SJCRH30 (cell line): Measurements from ENCODE around the gene CARD11. TPM values are rescaled to one million over a fixed set of nuclear protein-coding genes. Genes with fewer than 3 reads are reported as not detected.

ENCODE experiments used
- DNase-seq, 2 experiments: peaks; one replicate each; pipeline ENCODE4 v3.0.0-alpha.2; 2015 to 2020
- H3K27ac ChIP-seq: fragments of 250-450 bp; sonication (Bioruptor Pico); 2 replicates; pipeline ENCODE4 v1.5.1; 2020; ENCODE audit warnings: mild to moderate bottlenecking, moderate library complexity
- H3K27me3 ChIP-seq: fragments of 250-450 bp; sonication (Bioruptor Pico); 2 replicates; pipeline ENCODE4 v1.5.1; 2020; ENCODE audit warnings: mild to moderate bottlenecking, moderate library complexity
- H3K36me3 ChIP-seq: fragments of 250-450 bp; sonication (Bioruptor Pico); 2 replicates; pipeline ENCODE4 v1.5.1; 2020; ENCODE audit warnings: mild to moderate bottlenecking, moderate library complexity
- H3K4me1 ChIP-seq: fragments of 250-450 bp; sonication (Bioruptor Pico); 2 replicates; pipeline ENCODE4 v1.5.1; 2020; ENCODE audit warnings: mild to moderate bottlenecking, moderate library complexity
- H3K4me3 ChIP-seq: fragments of 250-450 bp; sonication (Bioruptor Pico); 2 replicates; pipeline ENCODE4 v1.5.1; 2020; ENCODE audit warnings: mild to moderate bottlenecking, moderate library complexity
- H3K9me3 ChIP-seq: fragments of 250-450 bp; sonication (Bioruptor Pico); replicated peaks from 2 replicates; pipeline ENCODE4 v1.5.1; 2020; ENCODE audit warnings: mild to moderate bottlenecking, moderate library complexity
- total RNA-seq: library from RNA; depleted of rRNA; stranded (reverse); fragments of >200 nt; shearing (Covaris generic); gene quantifications from 2 replicates; pipeline ENCODE4 v1.2.3, GENCODE V29; 2014

The CARD11 gene
- total RNA-seq, 1 experiment from 2014 or later: not detected

DNA sequence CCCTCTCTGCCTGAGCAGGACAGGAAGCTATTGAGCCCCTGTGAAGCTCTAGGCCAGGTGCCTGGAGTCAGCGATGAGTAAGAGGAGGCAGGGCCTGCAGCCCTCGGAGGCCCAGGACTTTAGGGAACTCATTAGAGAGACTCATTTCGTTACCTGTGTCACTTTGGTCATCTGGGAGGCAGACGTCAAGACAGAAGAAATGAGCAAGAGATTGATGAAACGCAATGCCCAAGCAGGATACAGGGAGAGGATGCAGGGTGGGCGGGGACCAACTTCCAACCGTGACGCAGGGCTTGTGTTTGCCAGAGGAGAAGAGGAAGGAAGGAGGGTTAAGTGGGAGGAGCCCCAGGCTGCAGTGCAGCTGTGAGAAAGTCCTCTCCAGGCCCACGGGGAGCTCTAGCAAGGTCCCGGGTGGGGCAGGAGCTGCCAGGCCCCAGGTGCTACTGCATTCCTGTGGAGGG lies 173.2 kb downstream of the CARD11 start:
- peaks cover 35% of the 10 kb centered on the region for H3K4me1 ChIP-seq
- no peaks in the 10 kb centered on the region for H3K27me3 ChIP-seq
- no peaks in the 10 kb centered on the region for H3K36me3 ChIP-seq
- no peaks in the 10 kb centered on the region for H3K9me3 ChIP-seq
- peak; percentile 76 to 85 for DNase-seq
- H3K27ac ChIP-seq: peak overlapping the region; percentile 35
- H3K4me3 ChIP-seq: peak overlapping the region; percentile 48

DNA sequence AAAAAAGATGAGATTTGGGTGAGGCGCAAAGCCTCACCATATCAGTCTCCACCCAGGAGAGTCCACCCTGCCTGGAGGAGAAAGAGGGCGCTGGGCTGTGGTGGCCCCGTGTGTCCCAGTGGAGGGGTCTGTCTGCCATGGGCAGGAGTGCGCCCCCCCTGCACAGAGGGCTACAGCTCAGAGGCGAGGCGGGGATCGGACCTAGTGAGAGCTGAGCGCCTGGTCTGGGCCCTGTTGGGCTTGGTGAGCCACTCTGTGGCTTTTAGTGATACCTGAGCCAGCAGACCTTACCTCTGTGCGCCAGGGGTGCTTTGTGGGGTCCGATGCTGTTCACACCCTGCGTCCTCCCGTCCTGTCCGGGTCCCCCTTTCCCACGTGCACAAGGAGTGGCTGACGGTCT lies 173.7 kb downstream of the CARD11 start:
- peak overlapping the region; percentile 35 for H3K27ac ChIP-seq
- no peaks in the 10 kb centered on the region for H3K9me3 ChIP-seq
- H3K27me3 ChIP-seq: no peaks in the 10 kb centered on the region
- peak overlapping the region; percentile 48 for H3K4me3 ChIP-seq
- H3K4me1 ChIP-seq: peaks cover 34% of the 10 kb centered on the region
- H3K36me3 ChIP-seq: no peaks in the 10 kb centered on the region
- no peak for DNase-seq

DNA sequence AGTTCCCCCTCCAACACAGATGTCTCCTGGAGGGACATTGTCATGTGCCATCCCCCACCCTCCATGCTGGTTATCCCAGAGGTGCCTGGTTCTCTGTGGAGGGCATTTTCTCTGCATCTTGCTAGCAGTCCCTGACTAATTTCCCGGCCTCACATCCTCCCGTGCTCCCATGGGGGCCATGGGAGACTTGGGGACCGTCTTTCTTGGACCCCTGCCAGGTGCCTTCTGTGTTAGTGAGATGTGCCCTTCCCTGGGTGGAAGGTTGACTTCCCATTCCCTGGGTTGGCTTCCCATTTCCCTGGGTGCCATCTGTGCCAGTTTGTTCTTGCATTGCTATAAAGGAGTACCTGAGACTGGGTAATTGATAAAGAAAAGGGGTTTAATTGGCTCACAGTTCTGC lies 177.1 kb downstream of the CARD11 start:
- no peaks in the 10 kb centered on the region for H3K27me3 ChIP-seq
- no peak overlapping the region for H3K4me3 ChIP-seq

DNA sequence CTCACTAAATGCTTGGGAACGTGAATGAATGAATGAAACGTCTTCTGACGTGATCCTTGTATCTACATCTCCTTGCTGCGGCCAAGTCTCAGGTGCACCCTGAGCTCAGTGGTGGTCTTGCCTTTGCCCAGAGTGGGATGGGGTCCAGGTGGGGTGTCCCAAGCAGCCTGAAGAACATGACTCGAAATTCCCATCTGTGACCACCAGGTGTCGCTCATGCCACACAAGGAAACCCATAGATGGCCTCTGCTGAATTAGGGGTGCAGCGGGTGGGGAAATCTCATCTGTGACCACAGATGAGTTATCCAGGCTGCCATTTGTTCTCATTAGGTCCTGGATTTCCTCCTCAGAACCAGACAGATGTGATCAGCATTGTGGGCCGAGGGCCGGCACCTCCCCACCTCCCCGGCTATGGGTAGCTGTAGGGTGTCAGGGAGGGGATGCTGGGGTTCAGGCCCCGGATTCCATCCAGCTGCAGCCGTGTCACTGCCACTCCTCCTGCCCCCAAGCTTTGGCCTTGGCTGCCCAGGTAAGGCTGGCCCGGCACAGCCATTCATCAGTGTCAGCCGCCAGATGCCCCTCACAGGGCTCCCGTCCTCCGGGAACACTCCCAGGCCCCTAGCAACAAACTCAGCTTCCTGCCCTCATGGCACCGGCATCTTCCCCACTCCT lies 178.5 kb downstream of the CARD11 start:
- H3K27me3 ChIP-seq: no peaks in the 10 kb centered on the region
- DNase-seq: peak; percentile 70 to 94
- peaks cover 24% of the 10 kb centered on the region for H3K4me1 ChIP-seq
- no peaks in the 10 kb centered on the region for H3K36me3 ChIP-seq
- no peak overlapping the region for H3K27ac ChIP-seq
- no peak overlapping the region for H3K4me3 ChIP-seq
- no peaks in the 10 kb centered on the region for H3K9me3 ChIP-seq

More for the DNA sequence above, 177.1 kb downstream of the CARD11 start:
- Histone ChIP-seq H3K9me3 (no peaks in the 10 kb centered on the region), H3K36me3 (no peaks in the 10 kb centered on the region), H3K27ac (no peak overlapping the region), H3K4me1 (peaks cover 33% of the 10 kb centered on the region)
- no peak for DNase-seq

DNA sequence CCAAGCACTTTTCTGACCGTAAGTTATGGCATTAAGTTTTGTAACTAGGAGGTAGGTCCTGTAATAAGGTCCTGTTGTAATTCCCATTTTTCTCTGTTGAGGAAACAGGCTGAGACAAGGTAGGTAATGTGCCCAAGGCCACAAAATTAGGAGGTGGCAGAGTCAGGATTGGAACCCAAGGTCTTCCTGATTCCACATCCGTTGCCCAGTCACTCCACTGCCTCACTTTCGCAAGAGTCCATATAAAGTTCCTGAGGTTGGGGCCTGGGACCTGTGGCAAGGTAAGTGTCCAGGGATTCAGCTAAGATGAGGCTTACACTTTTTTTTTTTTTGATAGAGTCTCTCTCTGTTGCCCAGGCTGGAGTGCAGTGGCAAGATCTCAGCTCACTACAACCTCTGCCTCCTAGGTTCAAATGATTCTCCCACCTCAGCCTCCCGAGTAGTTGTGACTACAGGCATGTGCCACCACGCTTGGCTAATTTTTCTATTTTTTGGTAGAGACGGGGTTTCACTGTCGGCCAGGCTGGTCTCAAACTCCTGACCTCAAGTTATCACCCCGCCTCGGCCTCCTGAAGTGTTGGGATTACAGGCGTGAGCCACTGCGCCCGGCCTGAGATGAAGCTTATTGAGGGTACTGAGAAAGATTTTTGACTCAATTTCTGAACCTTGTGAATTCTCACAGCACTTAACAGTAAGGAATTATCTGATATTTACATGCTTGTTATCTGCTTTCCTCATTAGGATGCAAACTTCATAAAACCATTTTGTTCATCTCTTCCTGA lies 179.3 kb downstream of the CARD11 start:
- no peaks in the 10 kb centered on the region for H3K36me3 ChIP-seq
- DNase-seq: no peak
- H3K9me3 ChIP-seq: no peaks in the 10 kb centered on the region
- peak overlapping the region; percentile 83 for H3K27ac ChIP-seq
- H3K4me1 ChIP-seq: peaks cover 22% of the 10 kb centered on the region
- H3K27me3 ChIP-seq: no peaks in the 10 kb centered on the region
- H3K4me3 ChIP-seq: peak overlapping the region; percentile 44; the same call in 1 of the 2 replicates

DNA sequence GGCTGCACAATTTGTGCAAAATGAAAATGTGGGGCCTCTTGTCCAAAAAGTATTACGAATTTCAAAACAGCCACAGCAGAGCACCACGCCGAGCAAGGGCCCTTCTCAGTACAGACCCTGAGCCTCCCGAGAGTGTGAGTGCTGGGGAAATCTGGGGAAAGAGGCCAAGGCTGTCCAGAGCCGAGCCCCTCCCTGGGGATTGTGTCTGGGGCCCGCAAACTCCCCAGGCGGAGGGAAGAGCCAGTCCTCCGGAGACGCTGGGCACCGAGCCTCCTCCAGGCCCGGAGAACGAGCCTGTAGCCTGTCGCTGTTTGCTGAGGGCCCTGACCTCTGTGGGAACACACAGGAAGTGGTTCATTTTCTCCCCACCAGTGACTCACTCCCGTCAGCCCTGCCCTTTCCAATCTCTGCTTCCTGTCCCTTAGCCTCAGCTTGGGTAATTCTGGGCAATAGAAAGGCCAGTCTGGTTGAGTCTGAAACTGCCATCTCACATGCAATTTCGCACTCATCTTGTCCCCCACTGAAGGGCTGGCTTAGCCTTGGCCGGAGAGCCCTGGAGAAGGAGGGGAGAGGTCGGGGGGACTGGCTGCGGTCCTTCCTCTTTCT lies 180.1 kb downstream of the CARD11 start:
- Histone ChIP-seq H3K27me3 (no peaks in the 10 kb centered on the region), H3K4me3 (peak overlapping the region; percentile 44), H3K27ac (peak overlapping the region; percentile 83), H3K9me3 (no peaks in the 10 kb centered on the region), H3K4me1 (peaks cover 25% of the 10 kb centered on the region), H3K36me3 (no peaks in the 10 kb centered on the region)
- peak; percentile 92 to 95 for DNase-seq

DNA sequence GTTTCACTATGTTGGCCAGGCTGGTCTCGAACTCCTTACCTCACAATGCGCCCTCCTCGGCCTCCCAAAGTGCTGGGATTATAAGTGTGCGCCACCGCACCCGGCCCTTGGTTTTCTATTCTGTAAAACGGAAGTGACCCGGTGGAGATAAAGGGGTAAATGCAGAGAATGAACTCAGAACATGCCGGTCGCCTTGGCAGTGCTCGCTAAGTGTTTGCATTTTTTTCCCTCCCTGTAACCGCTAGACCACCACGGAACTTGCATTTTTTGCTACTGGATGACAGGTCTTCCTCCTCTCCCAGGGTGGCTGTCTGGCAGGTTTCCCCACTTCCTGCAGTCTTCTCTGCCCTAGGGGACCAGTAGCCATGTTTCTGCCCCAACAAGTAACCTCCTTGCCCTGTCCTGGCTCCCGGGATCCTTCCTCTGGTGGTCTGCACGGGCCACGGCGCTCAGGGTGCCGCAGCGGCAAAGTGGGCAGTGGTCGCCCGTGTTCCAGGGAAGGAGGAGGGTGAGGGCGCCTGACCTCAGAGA lies 180.8 kb downstream of the CARD11 start:
- Histone ChIP-seq H3K36me3 (no peaks in the 10 kb centered on the region), H3K27ac (peak overlapping the region; percentile 83), H3K4me3 (peak overlapping the region; percentile 44), H3K4me1 (peaks cover 25% of the 10 kb centered on the region), H3K9me3 (no peaks in the 10 kb centered on the region), H3K27me3 (no peaks in the 10 kb centered on the region)
- peak; percentile 41 to 47 for DNase-seq

DNA sequence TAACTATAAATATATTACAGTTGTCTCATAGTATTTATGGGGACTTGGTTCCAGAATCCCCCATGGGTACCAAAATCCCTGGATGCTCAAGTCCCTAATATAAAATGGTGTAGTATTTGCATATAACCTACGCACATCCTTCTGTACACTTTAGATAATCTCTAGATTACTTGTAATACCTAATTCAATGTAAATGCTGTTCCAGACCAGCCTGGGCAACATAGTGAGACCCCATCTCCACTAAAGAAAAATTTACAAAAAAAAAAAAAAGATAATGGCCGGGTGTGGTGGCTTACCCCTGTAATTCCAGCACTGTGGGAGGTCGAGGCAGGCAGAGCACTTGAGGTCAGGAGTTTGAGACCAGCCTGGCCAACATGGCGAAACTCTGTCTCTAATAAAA lies 182.2 kb downstream of the CARD11 start:
- H3K36me3 ChIP-seq: no peaks in the 10 kb centered on the region; the same call in 1 of the 2 replicates
- H3K27ac ChIP-seq: no peak overlapping the region

DNA sequence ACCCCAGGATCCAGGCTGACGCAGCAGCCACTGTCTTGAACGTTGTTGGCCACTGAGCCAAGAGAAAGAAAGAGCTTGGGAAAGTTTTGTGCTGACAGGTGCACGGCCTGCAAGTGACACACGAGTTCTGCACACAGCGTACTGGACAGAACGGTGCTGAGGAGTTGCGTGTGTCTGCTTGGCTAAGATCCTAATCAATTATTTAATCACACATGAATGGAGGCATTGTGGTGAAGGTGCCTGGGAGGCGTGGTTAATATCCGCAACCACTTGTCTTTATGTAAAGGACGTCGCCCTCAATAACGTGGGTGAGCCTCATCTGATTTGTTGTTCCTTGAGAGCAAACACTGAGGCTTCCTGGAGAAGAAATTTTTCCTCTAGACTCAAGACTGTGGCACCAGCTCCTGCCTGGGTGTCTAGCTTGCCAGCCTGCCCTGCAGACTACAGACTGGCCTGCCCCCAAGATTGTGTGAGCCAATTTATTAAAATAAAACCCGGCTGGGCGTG lies 183.0 kb downstream of the CARD11 start:
- DNase-seq: peak in 1 of 2 experiments; percentile 37
- H3K4me3 ChIP-seq: no peak overlapping the region
- no peaks in the 10 kb centered on the region for H3K27me3 ChIP-seq
- peaks cover 25% of the 10 kb centered on the region for H3K4me1 ChIP-seq
- no peaks in the 10 kb centered on the region; the same call in 1 of the 2 replicates for H3K36me3 ChIP-seq
- no peak overlapping the region for H3K27ac ChIP-seq
- no peaks in the 10 kb centered on the region for H3K9me3 ChIP-seq

More for the DNA sequence above, 182.2 kb downstream of the CARD11 start:
- no peaks in the 10 kb centered on the region for H3K27me3 ChIP-seq
- H3K4me3 ChIP-seq: no peak overlapping the region
- H3K4me1 ChIP-seq: peaks cover 25% of the 10 kb centered on the region
- no peak for DNase-seq
- H3K9me3 ChIP-seq: no peaks in the 10 kb centered on the region

DNA sequence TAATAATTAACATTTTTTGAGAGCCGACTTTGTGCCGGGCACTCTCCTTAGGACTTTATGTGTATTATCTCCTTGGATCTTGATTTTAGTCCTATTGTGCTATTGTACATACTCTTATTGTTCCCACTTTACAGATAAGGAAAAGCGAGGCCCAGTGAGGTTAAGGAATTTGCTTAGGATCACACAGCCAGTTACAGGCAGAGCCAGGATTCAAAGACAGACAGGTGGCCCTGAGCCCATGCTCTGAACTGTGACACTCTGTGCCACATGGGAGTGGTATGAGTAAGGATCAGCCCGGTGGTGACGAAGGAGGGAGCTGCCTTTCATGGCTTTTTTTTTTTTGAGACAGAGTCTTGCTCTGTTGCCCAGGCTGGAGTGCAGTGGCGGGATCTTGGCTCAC lies 183.7 kb downstream of the CARD11 start:
- H3K9me3 ChIP-seq: no peaks in the 10 kb centered on the region
- DNase-seq: no peak
- H3K4me1 ChIP-seq: peaks cover 21% of the 10 kb centered on the region

DNA sequence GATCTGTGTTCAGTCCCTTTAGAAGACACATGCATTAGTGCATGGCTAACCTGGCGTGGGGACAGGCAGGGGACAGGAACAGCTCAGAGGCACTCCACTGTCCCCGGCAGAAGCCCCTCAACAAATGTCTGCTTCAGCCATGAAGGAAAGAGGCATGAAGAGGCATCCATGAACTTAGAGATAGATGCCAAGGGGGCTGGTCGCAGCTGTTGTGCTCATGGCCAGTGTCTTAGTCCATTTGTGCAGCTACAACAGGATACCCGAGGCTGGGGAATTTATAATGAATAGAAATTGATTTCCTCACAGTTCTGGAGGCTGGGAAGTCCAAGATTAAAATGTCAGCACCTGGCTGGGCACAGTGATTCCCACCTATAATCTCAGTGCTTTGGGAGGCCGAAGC lies 185.0 kb downstream of the CARD11 start:
- H3K9me3 ChIP-seq: no peaks in the 10 kb centered on the region
- peaks cover 11% of the 10 kb centered on the region; the same call in 1 of the 2 replicates for H3K4me1 ChIP-seq
- no peak overlapping the region for H3K4me3 ChIP-seq
- H3K27ac ChIP-seq: no peak overlapping the region
- H3K36me3 ChIP-seq: no peaks in the 10 kb centered on the region; the same call in 1 of the 2 replicates
- peak in 1 of 2 experiments; percentile 56 for DNase-seq
- H3K27me3 ChIP-seq: no peaks in the 10 kb centered on the region

More for the DNA sequence above, 183.7 kb downstream of the CARD11 start:
- Histone ChIP-seq H3K27me3 (no peaks in the 10 kb centered on the region), H3K27ac (no peak overlapping the region), H3K4me3 (no peak overlapping the region), H3K36me3 (no peaks in the 10 kb centered on the region; the same call in 1 of the 2 replicates)

DNA sequence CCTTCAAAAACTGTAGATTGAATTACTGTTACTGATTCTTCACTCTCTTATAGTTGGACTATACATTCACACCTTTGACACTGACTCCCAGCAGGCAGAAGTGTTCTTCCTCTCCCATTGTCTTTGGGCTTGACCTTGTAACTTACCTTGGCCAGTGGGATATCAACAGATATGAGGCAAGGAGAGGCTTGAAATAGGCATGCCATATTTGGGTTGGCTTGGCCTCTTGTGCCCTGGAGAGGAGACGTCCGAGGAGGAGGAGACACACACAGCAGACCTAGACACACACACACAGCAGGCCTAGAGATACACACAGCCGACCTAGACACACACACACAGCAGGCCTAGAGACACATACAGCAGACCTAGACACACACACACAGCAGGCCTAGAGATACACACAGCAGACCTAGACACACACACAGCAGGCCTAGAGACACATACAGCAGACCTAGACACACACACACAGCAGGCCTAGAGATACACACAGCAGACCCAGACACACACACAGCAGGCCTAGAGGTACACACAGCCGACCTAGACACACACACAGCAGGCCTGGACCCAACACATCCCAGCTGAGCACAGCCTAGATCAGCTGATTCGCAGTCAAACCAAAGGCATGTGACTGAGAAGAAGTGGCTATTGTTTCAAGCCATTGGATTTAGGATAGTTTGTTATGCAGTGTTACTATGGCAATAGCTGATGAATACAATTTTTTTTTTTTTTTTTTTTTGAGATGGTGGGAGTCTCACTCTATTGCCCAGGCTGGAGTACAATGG lies 187.1 kb downstream of the CARD11 start:
- no peak overlapping the region for H3K4me3 ChIP-seq
- no peaks in the 10 kb centered on the region; the same call in 1 of the 2 replicates for H3K36me3 ChIP-seq
- no peak for DNase-seq
- H3K27ac ChIP-seq: no peak overlapping the region
- no peaks in the 10 kb centered on the region for H3K27me3 ChIP-seq
- 0 out of 2 replicates have a peak, but pooled peaks cover 3% of the 10 kb centered on the region for H3K4me1 ChIP-seq
- H3K9me3 ChIP-seq: no peaks in the 10 kb centered on the region
